Ishikawa (cell line): ENCODE measurements around the gene PPFIBP1.

Experiments
- CREB1 ChIP-seq: IDR thresholded peaks from 2 replicates; pipeline ENCODE4 v1.6.1; 2012; ENCODE audit warnings: low read depth
- FOXM1 ChIP-seq: IDR thresholded peaks from 2 replicates; pipeline ENCODE4 v1.6.1; 2012; ENCODE audit warnings: low read depth, borderline replicate concordance
- RAD21 ChIP-seq: IDR thresholded peaks from 2 replicates; pipeline ENCODE4 v1.6.1; 2012; ENCODE audit warnings: low read depth
- YY1 ChIP-seq: IDR thresholded peaks from 2 replicates; pipeline ENCODE4 v1.6.1; 2012; ENCODE audit warnings: low read depth
- TF ChIP-seq, protein P1 (sequence below): IDR thresholded peaks from 2 replicates; pipeline ENCODE4 v1.6.1; 2012; ENCODE audit warnings: low read depth, mild to moderate bottlenecking

DNA sequence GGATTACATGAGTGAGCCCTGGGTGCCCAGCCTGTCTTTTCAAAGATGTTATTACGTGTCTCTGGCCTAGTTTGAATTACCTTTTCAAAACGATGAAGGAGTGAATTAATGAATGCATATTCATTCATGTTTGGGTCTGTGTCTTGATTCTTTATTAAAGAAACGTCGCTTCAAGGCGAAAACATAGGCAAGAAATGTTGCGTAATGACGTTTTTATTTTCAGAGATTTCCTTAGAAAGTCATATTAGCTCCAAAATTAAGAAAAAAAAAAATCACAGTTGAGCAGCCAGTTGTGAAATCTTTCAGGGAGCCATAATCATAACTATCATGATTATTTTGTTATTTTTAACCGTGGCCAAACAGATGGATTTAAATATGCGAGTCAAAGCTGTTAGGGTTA, 3.5 kb downstream of the PPFIBP1 start:
- TF ChIP-seq RAD21 (no peak), FOXM1 (no peak), YY1 (no peak), CREB1 (no peak)
- TF ChIP-seq, protein P1, sequence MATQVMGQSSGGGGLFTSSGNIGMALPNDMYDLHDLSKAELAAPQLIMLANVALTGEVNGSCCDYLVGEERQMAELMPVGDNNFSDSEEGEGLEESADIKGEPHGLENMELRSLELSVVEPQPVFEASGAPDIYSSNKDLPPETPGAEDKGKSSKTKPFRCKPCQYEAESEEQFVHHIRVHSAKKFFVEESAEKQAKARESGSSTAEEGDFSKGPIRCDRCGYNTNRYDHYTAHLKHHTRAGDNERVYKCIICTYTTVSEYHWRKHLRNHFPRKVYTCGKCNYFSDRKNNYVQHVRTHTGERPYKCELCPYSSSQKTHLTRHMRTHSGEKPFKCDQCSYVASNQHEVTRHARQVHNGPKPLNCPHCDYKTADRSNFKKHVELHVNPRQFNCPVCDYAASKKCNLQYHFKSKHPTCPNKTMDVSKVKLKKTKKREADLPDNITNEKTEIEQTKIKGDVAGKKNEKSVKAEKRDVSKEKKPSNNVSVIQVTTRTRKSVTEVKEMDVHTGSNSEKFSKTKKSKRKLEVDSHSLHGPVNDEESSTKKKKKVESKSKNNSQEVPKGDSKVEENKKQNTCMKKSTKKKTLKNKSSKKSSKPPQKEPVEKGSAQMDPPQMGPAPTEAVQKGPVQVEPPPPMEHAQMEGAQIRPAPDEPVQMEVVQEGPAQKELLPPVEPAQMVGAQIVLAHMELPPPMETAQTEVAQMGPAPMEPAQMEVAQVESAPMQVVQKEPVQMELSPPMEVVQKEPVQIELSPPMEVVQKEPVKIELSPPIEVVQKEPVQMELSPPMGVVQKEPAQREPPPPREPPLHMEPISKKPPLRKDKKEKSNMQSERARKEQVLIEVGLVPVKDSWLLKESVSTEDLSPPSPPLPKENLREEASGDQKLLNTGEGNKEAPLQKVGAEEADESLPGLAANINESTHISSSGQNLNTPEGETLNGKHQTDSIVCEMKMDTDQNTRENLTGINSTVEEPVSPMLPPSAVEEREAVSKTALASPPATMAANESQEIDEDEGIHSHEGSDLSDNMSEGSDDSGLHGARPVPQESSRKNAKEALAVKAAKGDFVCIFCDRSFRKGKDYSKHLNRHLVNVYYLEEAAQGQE: no peak
